GM23338 (cell line): Measurements from ENCODE around the gene SMAD3. TPM values are rescaled to one million over a fixed set of nuclear protein-coding genes. Genes with fewer than 3 reads are reported as not detected.

Experiments
- ATAC-seq: fragments of 200-7000 bp; cut with Tn5 transposase; 3 replicates; pipeline ENCODE4 v1.9.1; 2020
- DNase-seq: peaks from one replicate; pipeline ENCODE4 v3.0.0-alpha.2; 2015; ENCODE audit warnings: low spot score
- H2AFZ ChIP-seq: fragments of 200-600 bp; sonication (generic); 2 replicates; pipeline ENCODE4 v1.8.0; 2016; ENCODE audit warnings: antibody characterized with exemption, mild to moderate bottlenecking, moderate library complexity
- H3F3A ChIP-seq: fragments of 200-600 bp; sonication (generic); replicated peaks from 2 replicates; pipeline ENCODE4 v1.8.0; 2017; ENCODE audit warnings: antibody characterized with exemption, mixed run types, low read depth
- H3K27ac ChIP-seq: fragments of 200-600 bp; sonication (generic); 2 replicates; pipeline ENCODE4 v1.6.1; 2016; ENCODE audit warnings: low read depth
- H3K27me3 ChIP-seq: fragments of 200-600 bp; sonication (generic); 2 replicates; pipeline ENCODE4 v1.8.0; 2016; ENCODE audit warnings: mild to moderate bottlenecking, mixed run types, moderate library complexity; ENCODE audit not compliant: insufficient read depth
- H3K36me3 ChIP-seq: fragments of 200-600 bp; sonication (generic); 2 replicates; pipeline ENCODE4 v1.8.0; 2016; ENCODE audit warnings: mild to moderate bottlenecking; ENCODE audit not compliant: insufficient read depth
- H3K4me1 ChIP-seq: fragments of 200-600 bp; sonication (generic); 2 replicates; pipeline ENCODE4 v1.8.0; 2016; ENCODE audit warnings: mild to moderate bottlenecking, moderate library complexity; ENCODE audit not compliant: insufficient read depth
- H3K4me2 ChIP-seq: fragments of 200-600 bp; sonication (generic); 2 replicates; pipeline ENCODE4 v1.7.1; 2017; ENCODE audit warnings: mixed run types
- H3K4me3 ChIP-seq: fragments of 200-600 bp; sonication (generic); 2 replicates; pipeline ENCODE4 v1.6.1; 2016; ENCODE audit warnings: mixed run types
- H3K79me2 ChIP-seq: fragments of 200-600 bp; sonication (generic); replicated peaks from 2 replicates; pipeline ENCODE4 v1.8.0; 2017; ENCODE audit warnings: mild to moderate bottlenecking; ENCODE audit not compliant: insufficient read depth
- H3K9me2 ChIP-seq: fragments of 200-600 bp; sonication (generic); 2 replicates; pipeline ENCODE4 v1.8.0; 2017; ENCODE audit not compliant: insufficient read depth
- H4K20me1 ChIP-seq: fragments of 200-600 bp; sonication (generic); replicated peaks from 2 replicates; pipeline ENCODE4 v1.8.0; 2017; ENCODE audit warnings: mild to moderate bottlenecking; ENCODE audit not compliant: insufficient read depth
- H3K27ac Mint-ChIP-seq: 2 replicates; pipeline ENCODE4 v1.8.0; 2020; ENCODE audit warnings: inconsistent platforms, mild to moderate bottlenecking, moderate library complexity, mixed read lengths
- H3K27me3 Mint-ChIP-seq: 3 replicates; pipeline ENCODE4 v1.8.0; 2022; ENCODE audit warnings: low read depth, mild to moderate bottlenecking, moderate library complexity, mixed read lengths, inconsistent platforms; ENCODE audit not compliant: insufficient read depth, poor library complexity
- H3K36me3 Mint-ChIP-seq: 3 replicates; pipeline ENCODE4 v1.8.0; 2021; ENCODE audit warnings: low read depth, mild to moderate bottlenecking, inconsistent platforms, moderate library complexity, mixed read lengths
- H3K4me1 Mint-ChIP-seq: 3 replicates; pipeline ENCODE4 v1.8.0; 2020; ENCODE audit warnings: mild to moderate bottlenecking, inconsistent platforms, mixed read lengths
- H3K4me3 Mint-ChIP-seq: 3 replicates; pipeline ENCODE4 v1.8.0; 2021; ENCODE audit warnings: moderate library complexity, mild to moderate bottlenecking, inconsistent platforms, mixed read lengths
- H3K9me3 Mint-ChIP-seq: 3 replicates; pipeline ENCODE4 v1.8.0; 2020; ENCODE audit warnings: moderate library complexity, mild to moderate bottlenecking, inconsistent platforms, mixed read lengths
- CREB1 ChIP-seq: fragments of 250-450 bp; sonication (Bioruptor Pico); IDR thresholded peaks from 2 replicates; pipeline ENCODE4 v1.5.0; 2020; ENCODE audit warnings: low read depth, mild to moderate bottlenecking, moderate library complexity
- ETS1 ChIP-seq: IDR thresholded peaks from 2 replicates; pipeline ENCODE4 v1.6.1; 2016; ENCODE audit warnings: antibody characterized with exemption
- EZH2 ChIP-seq: fragments of 200-600 bp; sonication (generic); IDR thresholded peaks from one replicate; pipeline ENCODE4 v1.8.0; 2017; ENCODE audit warnings: antibody characterized with exemption, mild to moderate bottlenecking, low read depth; ENCODE audit not compliant: unreplicated experiment
- JUNB ChIP-seq: IDR thresholded peaks from one replicate; pipeline ENCODE4 v1.6.1; 2016; ENCODE audit warnings: antibody characterized with exemption; ENCODE audit not compliant: unreplicated experiment
- NANOG ChIP-seq: IDR thresholded peaks from 2 replicates; pipeline ENCODE4 v1.6.1; 2016; ENCODE audit warnings: antibody characterized with exemption, borderline replicate concordance
- STAT1 ChIP-seq: IDR thresholded peaks from one replicate; pipeline ENCODE4 v1.6.1; 2016; ENCODE audit warnings: antibody characterized with exemption; ENCODE audit not compliant: unreplicated experiment
- ZNF331 ChIP-seq: fragments of 250-450 bp; sonication (Bioruptor Pico); IDR thresholded peaks from 2 replicates; pipeline ENCODE4 v1.5.0; 2020; ENCODE audit warnings: low read depth, mild to moderate bottlenecking, moderate library complexity
- polyA plus RNA-seq: library from polyadenylated mRNA; unstranded; fragments of >200 nt; fragmentation: Nextera tagmentation; extraction: Ambion mirVana; gene quantifications from 2 replicates; pipeline ENCODE4 v1.2.1, GENCODE V29; 2016
- total RNA-seq: library from RNA; depleted of rRNA; stranded (reverse); fragments of >200 nt; shearing (Covaris generic); gene quantifications from 2 replicates; pipeline ENCODE4 v1.2.3, GENCODE V29; 2014
- TF ChIP-seq, protein P1 (sequence below): fragments of 250-450 bp; sonication (Bioruptor Pico); IDR thresholded peaks from 2 replicates; pipeline ENCODE4 v1.5.0; 2020; ENCODE audit warnings: mild to moderate bottlenecking, moderate library complexity

The SMAD3 gene
- total and polyA plus RNA-seq, 2 experiments from 2014 or later = 4.9 to 11.6 TPM

- TF ChIP-seq, protein P1, sequence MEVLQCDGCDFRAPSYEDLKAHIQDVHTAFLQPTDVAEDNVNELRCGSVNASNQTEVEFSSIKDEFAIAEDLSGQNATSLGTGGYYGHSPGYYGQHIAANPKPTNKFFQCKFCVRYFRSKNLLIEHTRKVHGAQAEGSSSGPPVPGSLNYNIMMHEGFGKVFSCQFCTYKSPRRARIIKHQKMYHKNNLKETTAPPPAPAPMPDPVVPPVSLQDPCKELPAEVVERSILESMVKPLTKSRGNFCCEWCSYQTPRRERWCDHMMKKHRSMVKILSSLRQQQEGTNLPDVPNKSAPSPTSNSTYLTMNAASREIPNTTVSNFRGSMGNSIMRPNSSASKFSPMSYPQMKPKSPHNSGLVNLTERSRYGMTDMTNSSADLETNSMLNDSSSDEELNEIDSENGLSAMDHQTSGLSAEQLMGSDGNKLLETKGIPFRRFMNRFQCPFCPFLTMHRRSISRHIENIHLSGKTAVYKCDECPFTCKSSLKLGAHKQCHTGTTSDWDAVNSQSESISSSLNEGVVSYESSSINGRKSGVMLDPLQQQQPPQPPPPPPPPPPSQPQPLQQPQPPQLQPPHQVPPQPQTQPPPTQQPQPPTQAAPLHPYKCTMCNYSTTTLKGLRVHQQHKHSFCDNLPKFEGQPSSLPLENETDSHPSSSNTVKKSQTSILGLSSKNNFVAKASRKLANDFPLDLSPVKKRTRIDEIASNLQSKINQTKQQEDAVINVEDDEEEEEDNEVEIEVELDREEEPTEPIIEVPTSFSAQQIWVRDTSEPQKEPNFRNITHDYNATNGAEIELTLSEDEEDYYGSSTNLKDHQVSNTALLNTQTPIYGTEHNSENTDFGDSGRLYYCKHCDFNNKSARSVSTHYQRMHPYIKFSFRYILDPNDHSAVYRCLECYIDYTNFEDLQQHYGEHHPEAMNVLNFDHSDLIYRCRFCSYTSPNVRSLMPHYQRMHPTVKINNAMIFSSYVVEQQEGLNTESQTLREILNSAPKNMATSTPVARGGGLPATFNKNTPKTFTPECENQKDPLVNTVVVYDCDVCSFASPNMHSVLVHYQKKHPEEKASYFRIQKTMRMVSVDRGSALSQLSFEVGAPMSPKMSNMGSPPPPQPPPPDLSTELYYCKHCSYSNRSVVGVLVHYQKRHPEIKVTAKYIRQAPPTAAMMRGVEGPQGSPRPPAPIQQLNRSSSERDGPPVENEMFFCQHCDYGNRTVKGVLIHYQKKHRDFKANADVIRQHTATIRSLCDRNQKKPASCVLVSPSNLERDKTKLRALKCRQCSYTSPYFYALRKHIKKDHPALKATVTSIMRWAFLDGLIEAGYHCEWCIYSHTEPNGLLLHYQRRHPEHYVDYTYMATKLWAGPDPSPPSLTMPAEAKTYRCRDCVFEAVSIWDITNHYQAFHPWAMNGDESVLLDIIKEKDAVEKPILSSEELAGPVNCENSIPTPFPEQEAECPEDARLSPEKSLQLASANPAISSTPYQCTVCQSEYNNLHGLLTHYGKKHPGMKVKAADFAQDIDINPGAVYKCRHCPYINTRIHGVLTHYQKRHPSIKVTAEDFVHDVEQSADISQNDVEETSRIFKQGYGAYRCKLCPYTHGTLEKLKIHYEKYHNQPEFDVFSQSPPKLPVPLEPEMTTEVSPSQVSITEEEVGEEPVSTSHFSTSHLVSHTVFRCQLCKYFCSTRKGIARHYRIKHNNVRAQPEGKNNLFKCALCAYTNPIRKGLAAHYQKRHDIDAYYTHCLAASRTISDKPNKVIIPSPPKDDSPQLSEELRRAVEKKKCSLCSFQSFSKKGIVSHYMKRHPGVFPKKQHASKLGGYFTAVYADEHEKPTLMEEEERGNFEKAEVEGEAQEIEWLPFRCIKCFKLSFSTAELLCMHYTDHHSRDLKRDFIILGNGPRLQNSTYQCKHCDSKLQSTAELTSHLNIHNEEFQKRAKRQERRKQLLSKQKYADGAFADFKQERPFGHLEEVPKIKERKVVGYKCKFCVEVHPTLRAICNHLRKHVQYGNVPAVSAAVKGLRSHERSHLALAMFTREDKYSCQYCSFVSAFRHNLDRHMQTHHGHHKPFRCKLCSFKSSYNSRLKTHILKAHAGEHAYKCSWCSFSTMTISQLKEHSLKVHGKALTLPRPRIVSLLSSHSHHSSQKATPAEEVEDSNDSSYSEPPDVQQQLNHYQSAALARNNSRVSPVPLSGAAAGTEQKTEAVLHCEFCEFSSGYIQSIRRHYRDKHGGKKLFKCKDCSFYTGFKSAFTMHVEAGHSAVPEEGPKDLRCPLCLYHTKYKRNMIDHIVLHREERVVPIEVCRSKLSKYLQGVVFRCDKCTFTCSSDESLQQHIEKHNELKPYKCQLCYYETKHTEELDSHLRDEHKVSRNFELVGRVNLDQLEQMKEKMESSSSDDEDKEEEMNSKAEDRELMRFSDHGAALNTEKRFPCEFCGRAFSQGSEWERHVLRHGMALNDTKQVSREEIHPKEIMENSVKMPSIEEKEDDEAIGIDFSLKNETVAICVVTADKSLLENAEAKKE (CRISPR knock-in tag) = no peak
- TF ChIP-seq CREB1 (CRISPR knock-in tag) (no peak), NANOG (no peak)
These were observed 162.4 kb downstream of the SMAD3 start (continued) for GRCh38 chr15:67227846-67228245.

- Mint-ChIP-seq H3K4me1 (no peaks in the 10 kb centered on the region), H3K27me3 (peaks cover 1% of the 10 kb centered on the region), H3K9me3 (no peaks in the 10 kb centered on the region), H3K4me3 (no peak overlapping the region), H3K36me3 (peaks cover 28% of the 10 kb centered on the region), H3K27ac (no peak overlapping the region)
- H3K4me1 ChIP-seq = no peaks in the 10 kb centered on the region
- no peak overlapping the region for H3K4me2 ChIP-seq
- no peaks in the 10 kb centered on the region for H3F3A ChIP-seq
- no peak overlapping the region for H3K4me3 ChIP-seq
- ATAC-seq = no peak
- no peaks in the 10 kb centered on the region for H3K79me2 ChIP-seq
- H2AFZ ChIP-seq = no peak overlapping the region
- H3K9me2 ChIP-seq = no peaks in the 10 kb centered on the region; the same call in 1 of the 2 replicates
- peaks cover 3% of the 10 kb centered on the region; the same call in 1 of the 2 replicates for H3K36me3 ChIP-seq
- no peak overlapping the region for H3K27ac ChIP-seq
- H4K20me1 ChIP-seq = no peaks in the 10 kb centered on the region
- DNase-seq = no peak
- H3K27me3 ChIP-seq = no peaks in the 10 kb centered on the region
- TF ChIP-seq EZH2 (no peak), ETS1 (no peak), STAT1 (no peak), JUNB (no peak), ZNF331 (CRISPR knock-in tag) (no peak)
- TF ChIP-seq, protein P1 (CRISPR knock-in tag) = no peak
These were observed 162.9 kb downstream of the SMAD3 start for GRCh38 chr15:67228286-67228685.
